B cell (primary cell): ENCODE data around the gene CDH13. TPM values are rescaled to one million over a fixed set of nuclear protein-coding genes. Genes with fewer than 3 reads are reported as not detected.

Experiments used
- ATAC-seq: fragments of 200-7000 bp; cut with Tn5 transposase; one replicate; pipeline ENCODE4 v1.10.0; 2021; ENCODE audit warnings: low read depth, mild to moderate bottlenecking, moderate number of reproducible peaks, moderate library complexity
- CTCF ChIA-PET: fragments of 350-600 bp; sonication (Branson Sonifier 250); formaldehyde crosslinking; loops from one replicate; lab custom pipeline; 2021; ENCODE audit warnings: antibody characterized with exemption, inconsistent platforms; lab: Charles Lee
- POLR2A ChIA-PET: fragments of 350-600 bp; sonication (Branson Sonifier 250); formaldehyde crosslinking; loops from one replicate; lab custom pipeline; 2021; ENCODE audit warnings: antibody characterized with exemption; lab: Charles Lee
- DNase-seq: peaks from one replicate; pipeline ENCODE4 v3.0.0; 2013
- H2AFZ ChIP-seq: 2 replicates; pipeline ENCODE4 v1.6.1; 2012; ENCODE audit warnings: mild to moderate bottlenecking, low read depth, low read length; ENCODE audit not compliant: insufficient read depth, poor library complexity, severe bottlenecking
- H3K27ac ChIP-seq, 2 donors: 1 replicate in 1 of 2; 2 replicates in 1 of 2; pipeline ENCODE4 v1.5.1; 2012 to 2013; ENCODE audit warnings: low read length in 2 of 2, mild to moderate bottlenecking in 2 of 2, moderate library complexity in 1 of 2
- H3K27me3 ChIP-seq, 4 experiments: fragments of 200-600 bp in 1 of 4; sonication (generic) in 1 of 4; replicated peaks in 1 of 4; 1 replicate in 2 of 4; 2 replicates in 2 of 4; pipeline versions ENCODE4 v1.6.1 to v1.7.0; 2013 to 2016; ENCODE audit warnings: low read length in 3 of 4, mild to moderate bottlenecking in 2 of 4, mixed read lengths in 1 of 4, moderate library complexity in 1 of 4; ENCODE audit not compliant: insufficient read depth in 4 of 4, control insufficient read depth in 3 of 4; ENCODE audit errors: control extremely low read depth in 1 of 4
- H3K36me3 ChIP-seq, 2 experiments: replicated peaks in 1 of 2; 1 replicate in 1 of 2; 2 replicates in 1 of 2; pipeline versions ENCODE4 v1.6.1 to v1.7.1; 2013; ENCODE audit warnings: low read length in 1 of 2; ENCODE audit not compliant: insufficient read depth in 2 of 2, control insufficient read depth in 1 of 2; ENCODE audit errors: control extremely low read depth in 1 of 2, extremely low read depth in 1 of 2
- H3K4me1 ChIP-seq, 2 donors: fragments of 200-600 bp in 1 of 2; sonication (generic) in 1 of 2; 1 replicate in 1 of 2; 2 replicates in 1 of 2; pipeline versions ENCODE4 v1.5.1 to v1.6.1; 2013 to 2017; ENCODE audit warnings: low read length in 2 of 2; ENCODE audit not compliant: control insufficient read depth in 2 of 2, insufficient read depth in 2 of 2
- H3K4me2 ChIP-seq: replicated peaks from 2 replicates; pipeline ENCODE3; 2012; ENCODE audit warnings: mild to moderate bottlenecking, low read depth, low read length; ENCODE audit not compliant: poor library complexity, severe bottlenecking
- H3K4me3 ChIP-seq, 5 experiments: fragments of 200-600 bp in 1 of 5; sonication (generic) in 1 of 5; 1 replicate in 3 of 5; 2 replicates in 2 of 5; pipeline versions ENCODE4 v1.5.1 to v1.7.0; 2011 to 2016; ENCODE audit warnings: low read length in 4 of 5, mild to moderate bottlenecking in 4 of 5, low read depth in 2 of 5, control low read depth in 1 of 5, moderate library complexity in 1 of 5; ENCODE audit not compliant: insufficient read depth in 1 of 5; ENCODE audit errors: control extremely low read depth in 1 of 5, extremely low read depth in 1 of 5
- H3K79me2 ChIP-seq: fragments of 200-600 bp; sonication (generic); one replicate; pipeline ENCODE4 v1.6.0; 2016; ENCODE audit warnings: low read length; ENCODE audit not compliant: control insufficient read depth, insufficient read depth
- H3K9ac ChIP-seq: fragments of 200-600 bp; sonication (generic); 2 replicates; pipeline ENCODE4 v1.6.1; 2017; ENCODE audit warnings: mild to moderate bottlenecking, low read length, moderate library complexity
- H3K9me3 ChIP-seq, 3 donors: one replicate each; pipeline versions ENCODE4 v1.6.1 to v1.7.1; 2013; ENCODE audit warnings: low read length in 2 of 3; ENCODE audit not compliant: control insufficient read depth in 2 of 3, insufficient read depth in 1 of 3; ENCODE audit errors: control extremely low read depth in 1 of 3
- H4K20me1 ChIP-seq: 2 replicates; pipeline ENCODE4 v1.6.0; 2012; ENCODE audit warnings: mild to moderate bottlenecking, low read length; ENCODE audit not compliant: insufficient read depth, control insufficient read depth, poor library complexity, severe bottlenecking
- H3K27ac Mint-ChIP-seq: one replicate; pipeline ENCODE4 v1.8.0; 2021; ENCODE audit warnings: mixed read lengths
- H3K27me3 Mint-ChIP-seq: one replicate; pipeline ENCODE4 v1.8.0; 2021; ENCODE audit warnings: mixed read lengths
- H3K4me1 Mint-ChIP-seq: one replicate; pipeline ENCODE4 v1.8.0; 2021; ENCODE audit warnings: mixed read lengths
- H3K4me3 Mint-ChIP-seq: one replicate; pipeline ENCODE4 v1.8.0; 2021; ENCODE audit warnings: mixed read lengths
- H3K9me3 Mint-ChIP-seq: one replicate; pipeline ENCODE4 v1.8.0; 2022; ENCODE audit warnings: mixed read lengths; ENCODE audit not compliant: insufficient read depth
- CTCF ChIP-seq: fragments of 200-600 bp; IDR thresholded peaks from one replicate; pipeline ENCODE4 v1.8.0; 2022; ENCODE audit warnings: antibody characterized with exemption, mild to moderate bottlenecking
- EZH2 ChIP-seq: IDR thresholded peaks from 2 replicates; pipeline ENCODE4 v1.6.1; 2012; ENCODE audit warnings: borderline replicate concordance, low read depth, mild to moderate bottlenecking, moderate library complexity, low read length; ENCODE audit not compliant: insufficient read depth, poor library complexity, severe bottlenecking
- WGBS: methylation state at CpG from one replicate; pipeline ENCODE4 v1.1.5; 2013; ENCODE audit warnings: missing lambda C conversion rate; ENCODE audit not compliant: insufficient coverage; 5-methylcytosine and 5-hydroxymethylcytosine counted together
- intact Hi-C: fragments of 100-400 bp; cut with micrococcal nuclease; formaldehyde crosslinking; loops from one replicate; pipeline ENCODE4 v1.10.0; 2022
- polyA plus RNA-seq: library from polyadenylated mRNA; depleted of rRNA; stranded (reverse); fragments of >200 nt; gene quantifications from 2 replicates; pipeline ENCODE4 v1.2.3, GENCODE V29; 2012
- total RNA-seq, 2 donors: library from RNA; stranded (reverse); fragments of 120-200 nt in 1 of 2; gene quantifications; 1 replicate in 1 of 2; 2 replicates in 1 of 2; pipeline versions ENCODE4 v1.2.3 to v1.2.4, GENCODE V29; 2013 to 2022

CDH13 gene
- total and polyA plus RNA-seq, 2 donors (not counting 1 experiment from before 2014, with no cell fraction given), result not detected

DNA sequence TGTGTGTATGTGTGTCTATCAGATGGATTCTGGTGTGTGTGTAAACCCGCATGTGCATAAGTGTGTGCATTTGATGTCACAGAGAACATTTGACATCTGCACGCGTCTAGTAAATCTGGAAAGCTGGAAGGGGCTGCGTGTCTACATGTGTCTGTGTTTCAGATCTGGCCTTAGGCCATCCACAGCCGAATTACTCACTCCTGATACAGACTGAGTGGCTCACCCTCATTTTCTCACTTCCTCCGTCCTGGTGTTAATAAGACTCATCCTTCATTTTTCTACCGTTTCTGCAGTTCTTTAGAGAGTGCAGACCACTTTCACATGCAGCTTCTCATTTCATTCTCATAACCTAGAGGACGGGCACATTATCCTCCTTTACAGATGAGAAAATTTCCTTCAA is 491.6 kb downstream of the CDH13 start:
- DNase-seq (no peak), ATAC-seq (no peak)
- no peaks in the 10 kb centered on the region for H3K4me1 ChIP-seq
- Mint-ChIP-seq H3K4me3 (no peak overlapping the region), H3K4me1 (no peaks in the 10 kb centered on the region), H3K27ac (no peak overlapping the region), H3K27me3 (no peaks in the 10 kb centered on the region), H3K9me3 (no peaks in the 10 kb centered on the region)
- TF ChIP-seq CTCF, result no peak
- TF ChIP-seq EZH2, result no peak
- no peak overlapping the region for H3K27ac ChIP-seq
- H3K79me2 ChIP-seq, result no peaks in the 10 kb centered on the region
- H2AFZ ChIP-seq, result no peak overlapping the region
- no peak overlapping the region for H3K9ac ChIP-seq
- no peaks in the 10 kb centered on the region for H3K27me3 ChIP-seq
- ChIA-PET CTCF (no interaction called here), POLR2A (no interaction called here)
- 87% methylated on average over 7 of the region's 8 CpGs for WGBS
- H4K20me1 ChIP-seq, result no peaks in the 10 kb centered on the region
- intact Hi-C loops, result no loop called here
- no peaks in the 10 kb centered on the region for H3K9me3 ChIP-seq
- no peak overlapping the region for H3K4me3 ChIP-seq
- H3K4me2 ChIP-seq, result no peak overlapping the region
- no peaks in the 10 kb centered on the region for H3K36me3 ChIP-seq

DNA sequence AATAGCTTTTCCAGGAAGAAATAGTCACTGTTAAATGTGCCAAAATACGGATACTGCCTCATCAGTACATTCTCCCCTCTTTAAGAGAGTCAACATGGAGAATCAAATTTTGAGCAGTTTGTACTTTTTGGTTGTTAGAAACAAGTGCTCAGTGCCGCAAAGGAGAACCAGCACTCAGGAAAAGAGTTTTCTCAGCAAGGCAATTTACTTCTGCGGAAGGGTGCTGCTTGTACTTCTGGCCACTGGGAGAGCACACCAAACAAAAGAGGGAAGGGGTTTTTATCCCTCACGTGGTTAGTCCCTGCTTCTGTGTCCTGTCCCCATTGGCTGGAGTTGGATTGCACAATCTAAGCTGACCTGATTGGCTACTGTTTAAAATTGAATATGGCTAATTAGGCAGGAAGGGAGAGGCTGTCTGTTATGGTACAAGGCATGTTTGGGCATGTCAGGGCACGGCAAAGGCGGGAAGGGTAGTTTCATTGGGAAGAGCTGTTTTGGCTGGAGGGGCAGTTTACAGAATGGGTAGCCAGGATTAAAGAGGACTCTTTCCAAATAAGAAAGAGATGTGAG is 499.3 kb downstream of the CDH13 start:
- Mint-ChIP-seq H3K9me3 (peaks cover 8% of the 10 kb centered on the region), H3K4me1 (no peaks in the 10 kb centered on the region), H3K27me3 (peaks cover 7% of the 10 kb centered on the region), H3K27ac (no peak overlapping the region), H3K4me3 (no peak overlapping the region)
- H4K20me1 ChIP-seq, result no peaks in the 10 kb centered on the region
- no peaks in the 10 kb centered on the region for H3K79me2 ChIP-seq
- H3K27me3 ChIP-seq, result no peaks in the 10 kb centered on the region
- WGBS, result 66% methylated on average over 5 of the region's 6 CpGs
- H3K9me3 ChIP-seq, result peaks cover 0 to 10% (median 0%) of the 10 kb centered on the region in 3 donors
- H3K36me3 ChIP-seq, result no peaks in the 10 kb centered on the region
- H3K9ac ChIP-seq, result no peak overlapping the region
- H2AFZ ChIP-seq, result no peak overlapping the region
- no peak for ATAC-seq
- no peak overlapping the region for H3K27ac ChIP-seq
- DNase-seq, result no peak
- no peak overlapping the region for H3K4me2 ChIP-seq
- ChIA-PET POLR2A (no interaction called here), CTCF (no interaction called here)
- H3K4me1 ChIP-seq, result no peaks in the 10 kb centered on the region
- H3K4me3 ChIP-seq, result no peak overlapping the region
- TF ChIP-seq CTCF (no peak), EZH2 (no peak)
- intact Hi-C loops, result no loop called here
